ENCODE data around the gene ETNK2. TPM values are rescaled to one million over a fixed set of nuclear protein-coding genes. Genes with fewer than 3 reads are reported as not detected.

Gene ETNK2
- total and polyA plus RNA-seq, 2 experiments from 2014 or later = 4.2 to 5.0 TPM

DNA sequence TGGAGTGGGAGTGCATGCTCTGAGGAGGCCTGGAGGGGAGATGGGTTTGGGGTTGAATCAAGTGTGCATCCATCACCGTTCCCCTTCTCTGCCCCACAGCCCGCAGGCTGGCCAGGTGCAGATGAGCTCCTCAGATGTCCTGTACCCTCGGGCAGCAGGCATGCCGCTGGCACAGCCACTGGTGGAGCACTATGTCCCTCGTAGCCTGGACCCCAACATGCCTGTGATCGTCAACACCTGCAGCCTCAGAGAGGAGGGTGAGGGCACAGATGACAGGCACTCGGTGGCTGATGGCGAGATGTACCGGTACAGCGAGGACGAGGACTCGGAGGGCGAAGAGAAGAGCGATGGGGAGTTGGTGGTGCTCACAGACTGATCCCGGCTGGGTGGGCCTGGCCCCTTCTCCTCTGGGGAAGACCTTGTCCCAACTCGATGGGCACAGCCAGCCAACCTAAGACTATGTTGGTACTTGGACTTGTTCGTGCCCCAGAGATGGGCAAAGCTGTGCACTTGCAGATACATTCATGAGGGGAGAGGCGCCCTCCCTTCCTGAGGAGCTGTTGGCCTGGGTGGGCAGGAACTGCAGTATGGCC, 26.0 kb downstream of the ETNK2 start:
- Histone ChIP-seq H3K4me3 (no peak overlapping the region), H3F3A (ENCODE audit: insufficient read depth) (peaks cover 18% of the 10 kb centered on the region), H3K27me3 (replicated peaks; ENCODE audit: insufficient read depth) (no peaks in the 10 kb centered on the region), H2AFZ (no peak overlapping the region), H3K9me3 (ENCODE audit: low read depth) (no peaks in the 10 kb centered on the region), H3K9me2 (ENCODE audit: insufficient read depth) (no peaks in the 10 kb centered on the region), H3K4me1 (ENCODE audit: insufficient read depth) (peaks cover 22% of the 10 kb centered on the region), H3K9ac (no peak overlapping the region), H3K79me2 (ENCODE audit: insufficient read depth) (no peaks in the 10 kb centered on the region), H3K36me3 (ENCODE audit: low read depth) (no peaks in the 10 kb centered on the region; the same call in 1 of the 2 replicates), H4K20me1 (ENCODE audit: insufficient read depth) (no peaks in the 10 kb centered on the region), H3K4me2 (ENCODE audit: unreplicated experiment) (no peak overlapping the region), H3K27ac (no peak overlapping the region)
- no peak for DNase-seq
- in situ Hi-C loops (cut with MboI) = loop anchor here (5.0 kb wide), 1 partner anchor 264 kb away; the partner anchor contains the start of gene SNRPE
- WGBS, 2 experiments (ENCODE audit: low coverage in 1 of 2, low lambda C conversion rate in 2 of 2, missing lambda C conversion rate in 2 of 2) = 86 to 87% methylated on average over 17 to 18 of the region's 18 CpGs
- no peak for TF ChIP-seq EZH2phosphoT487 (IDR thresholded peaks at IDR 0.05; ENCODE audit: insufficient read depth, low read depth)
- TF ChIP-seq EZH2 (IDR thresholded peaks at IDR 0.05; ENCODE audit: insufficient read depth, poor library complexity, severe bottlenecking) = no peak

DNA sequence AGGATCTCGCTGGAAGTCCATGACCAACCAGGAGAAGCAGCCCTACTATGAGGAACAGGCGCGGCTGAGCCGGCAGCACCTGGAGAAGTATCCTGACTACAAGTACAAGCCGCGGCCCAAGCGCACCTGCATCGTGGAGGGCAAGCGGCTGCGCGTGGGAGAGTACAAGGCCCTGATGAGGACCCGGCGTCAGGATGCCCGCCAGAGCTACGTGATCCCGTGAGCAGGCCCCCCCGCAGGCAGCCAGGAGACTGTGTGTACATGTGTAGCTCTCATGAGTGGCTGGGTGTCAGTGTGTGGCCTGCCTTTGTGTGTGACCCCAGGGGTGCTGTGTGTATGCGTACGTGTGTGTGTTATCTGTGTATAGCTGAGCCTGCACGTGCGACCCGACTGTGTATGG, 27.2 kb downstream of the ETNK2 start:
- H3K9me2 ChIP-seq (ENCODE audit: insufficient read depth) = no peaks in the 10 kb centered on the region
- H3K9me3 ChIP-seq (ENCODE audit: low read depth) = no peaks in the 10 kb centered on the region
- in situ Hi-C loops (cut with MboI) = loop anchor here (5.0 kb wide), 1 partner anchor 262 kb away; the partner anchor contains the start of gene SNRPE
- 94 to 96% methylated on average over 22 of the region's 22 CpGs for WGBS, 2 experiments (ENCODE audit: low coverage in 1 of 2, low lambda C conversion rate in 2 of 2, missing lambda C conversion rate in 2 of 2)
- H3K27me3 ChIP-seq (replicated peaks; ENCODE audit: insufficient read depth) = no peaks in the 10 kb centered on the region
- H3K36me3 ChIP-seq (ENCODE audit: low read depth) = no peaks in the 10 kb centered on the region; the same call in 1 of the 2 replicates
- TF ChIP-seq EZH2phosphoT487 (IDR thresholded peaks at IDR 0.05; ENCODE audit: insufficient read depth, low read depth) = no peak
- no peak for TF ChIP-seq EZH2 (IDR thresholded peaks at IDR 0.05; ENCODE audit: insufficient read depth, poor library complexity, severe bottlenecking)
- no peaks in the 10 kb centered on the region for H3K79me2 ChIP-seq (ENCODE audit: insufficient read depth)
- H3K4me2 ChIP-seq (ENCODE audit: unreplicated experiment) = no peak overlapping the region
- H3F3A ChIP-seq (ENCODE audit: insufficient read depth) = peaks cover 10% of the 10 kb centered on the region
- no peaks in the 10 kb centered on the region for H4K20me1 ChIP-seq (ENCODE audit: insufficient read depth)
- no peak overlapping the region for H3K27ac ChIP-seq
- DNase-seq = no peak
- no peak overlapping the region for H2AFZ ChIP-seq
- H3K4me1 ChIP-seq (ENCODE audit: insufficient read depth) = peaks cover 12% of the 10 kb centered on the region
- H3K9ac ChIP-seq = no peak overlapping the region
- no peak overlapping the region for H3K4me3 ChIP-seq

DNA sequence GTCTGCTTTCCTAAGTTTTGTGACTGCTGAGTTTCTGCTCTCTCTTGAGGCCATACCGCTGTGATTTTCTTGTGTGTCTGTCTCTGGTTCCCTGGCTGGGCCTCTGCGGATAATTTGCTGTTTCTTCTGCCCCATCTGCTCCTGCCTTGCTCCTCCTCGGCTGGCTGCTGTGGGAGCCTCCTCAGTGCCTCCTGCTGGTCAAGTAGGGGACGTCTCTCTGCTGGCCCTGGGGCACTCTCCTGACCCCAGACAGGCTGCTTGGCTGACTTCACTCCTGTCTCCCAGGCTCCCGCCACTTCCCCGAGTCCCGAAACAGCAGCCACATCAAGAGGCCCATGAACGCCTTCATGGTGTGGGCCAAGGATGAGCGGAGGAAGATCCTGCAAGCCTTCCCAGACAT, 28.5 kb downstream of the ETNK2 start:
- Histone ChIP-seq H4K20me1 (ENCODE audit: insufficient read depth) (no peaks in the 10 kb centered on the region), H3F3A (ENCODE audit: insufficient read depth) (peaks cover 7% of the 10 kb centered on the region), H3K4me1 (ENCODE audit: insufficient read depth) (peaks cover 7% of the 10 kb centered on the region), H3K27me3 (replicated peaks; ENCODE audit: insufficient read depth) (no peaks in the 10 kb centered on the region), H3K36me3 (ENCODE audit: low read depth) (no peaks in the 10 kb centered on the region; the same call in 1 of the 2 replicates), H3K79me2 (ENCODE audit: insufficient read depth) (no peaks in the 10 kb centered on the region), H3K9me2 (ENCODE audit: insufficient read depth) (no peaks in the 10 kb centered on the region), H3K9ac (no peak overlapping the region), H3K27ac (no peak overlapping the region), H3K9me3 (ENCODE audit: low read depth) (no peaks in the 10 kb centered on the region), H2AFZ (no peak overlapping the region), H3K4me3 (no peak overlapping the region), H3K4me2 (ENCODE audit: unreplicated experiment) (no peak overlapping the region)
- 76 to 78% methylated on average over 9 of the region's 9 CpGs for WGBS, 2 experiments (ENCODE audit: low coverage in 1 of 2, low lambda C conversion rate in 2 of 2, missing lambda C conversion rate in 2 of 2)
- TF ChIP-seq EZH2 (IDR thresholded peaks at IDR 0.05; ENCODE audit: insufficient read depth, poor library complexity, severe bottlenecking) (no peak), EZH2phosphoT487 (IDR thresholded peaks at IDR 0.05; ENCODE audit: insufficient read depth, low read depth) (no peak)
- in situ Hi-C loops (cut with MboI) = no loop called here
- peak; percentile 43 for DNase-seq

DNA sequence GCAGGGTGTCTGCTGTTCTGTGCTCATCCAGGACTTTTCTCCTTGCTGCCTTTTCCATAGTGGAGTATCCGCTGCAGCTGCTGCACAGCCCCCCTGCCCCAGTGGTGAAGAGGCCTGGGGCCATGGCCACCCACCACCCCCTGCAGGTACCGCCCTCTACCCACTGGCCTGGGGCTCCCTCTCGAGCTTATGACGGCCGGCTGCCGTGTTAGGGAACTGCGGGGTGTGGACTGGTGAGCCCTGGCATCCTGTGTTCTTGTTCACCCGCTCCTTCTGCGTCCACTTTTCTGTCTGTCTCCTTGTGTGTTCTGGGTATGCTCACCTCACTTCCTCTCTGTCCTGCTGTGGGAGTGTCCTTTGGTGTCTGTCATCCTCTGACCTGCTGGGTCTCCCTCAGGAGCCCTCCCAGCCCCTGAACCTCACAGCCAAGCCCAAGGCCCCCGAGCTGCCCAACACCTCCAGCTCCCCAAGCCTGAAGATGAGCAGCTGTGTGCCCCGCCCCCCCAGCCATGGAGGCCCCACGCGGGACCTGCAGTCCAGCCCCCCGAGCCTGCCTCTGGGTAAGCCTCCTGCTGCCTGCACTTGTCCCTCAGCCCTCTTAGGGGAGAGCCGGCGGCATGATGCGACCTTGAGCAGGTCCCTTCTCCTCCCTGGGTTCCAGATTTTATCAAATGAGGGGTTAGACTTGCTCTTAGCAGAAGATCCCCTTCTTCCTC, 29.8 kb downstream of the ETNK2 start:
- Histone ChIP-seq H3K36me3 (ENCODE audit: low read depth) (no peaks in the 10 kb centered on the region; the same call in 1 of the 2 replicates), H3K27me3 (replicated peaks; ENCODE audit: insufficient read depth) (no peaks in the 10 kb centered on the region), H3K4me1 (ENCODE audit: insufficient read depth) (peaks cover 2% of the 10 kb centered on the region; the same call in 1 of the 2 replicates), H3F3A (ENCODE audit: insufficient read depth) (no peaks in the 10 kb centered on the region), H3K9me3 (ENCODE audit: low read depth) (no peaks in the 10 kb centered on the region), H3K27ac (no peak overlapping the region), H3K9ac (no peak overlapping the region), H4K20me1 (ENCODE audit: insufficient read depth) (no peaks in the 10 kb centered on the region), H3K79me2 (ENCODE audit: insufficient read depth) (no peaks in the 10 kb centered on the region), H3K9me2 (ENCODE audit: insufficient read depth) (no peaks in the 10 kb centered on the region), H3K4me2 (ENCODE audit: unreplicated experiment) (no peak overlapping the region), H2AFZ (no peak overlapping the region), H3K4me3 (no peak overlapping the region)
- WGBS, 2 experiments (ENCODE audit: low coverage in 1 of 2, low lambda C conversion rate in 2 of 2, missing lambda C conversion rate in 2 of 2) = 87 to 93% methylated on average over 17 of the region's 17 CpGs
- DNase-seq = no peak
- in situ Hi-C loops (cut with MboI) = no loop called here
- no peak for TF ChIP-seq EZH2 (IDR thresholded peaks at IDR 0.05; ENCODE audit: insufficient read depth, poor library complexity, severe bottlenecking)
- TF ChIP-seq EZH2phosphoT487 (IDR thresholded peaks at IDR 0.05; ENCODE audit: insufficient read depth, low read depth) = no peak
